ENCODE results near the gene CAMK1D.

GRCh38 chr10:12344375-12345110 lies 4.8 kb upstream of the CAMK1D start:
- TF ChIP-seq PBX3 (IDR thresholded peaks at IDR 0.05) = no peak
- no peak for TF ChIP-seq KDM1A (IDR thresholded peaks at IDR 0.05; ENCODE audit: low read depth)
- no peak for TF ChIP-seq POLR2A (IDR thresholded peaks at IDR 0.05; ENCODE audit: low read length)
- TF ChIP-seq, protein P1, sequence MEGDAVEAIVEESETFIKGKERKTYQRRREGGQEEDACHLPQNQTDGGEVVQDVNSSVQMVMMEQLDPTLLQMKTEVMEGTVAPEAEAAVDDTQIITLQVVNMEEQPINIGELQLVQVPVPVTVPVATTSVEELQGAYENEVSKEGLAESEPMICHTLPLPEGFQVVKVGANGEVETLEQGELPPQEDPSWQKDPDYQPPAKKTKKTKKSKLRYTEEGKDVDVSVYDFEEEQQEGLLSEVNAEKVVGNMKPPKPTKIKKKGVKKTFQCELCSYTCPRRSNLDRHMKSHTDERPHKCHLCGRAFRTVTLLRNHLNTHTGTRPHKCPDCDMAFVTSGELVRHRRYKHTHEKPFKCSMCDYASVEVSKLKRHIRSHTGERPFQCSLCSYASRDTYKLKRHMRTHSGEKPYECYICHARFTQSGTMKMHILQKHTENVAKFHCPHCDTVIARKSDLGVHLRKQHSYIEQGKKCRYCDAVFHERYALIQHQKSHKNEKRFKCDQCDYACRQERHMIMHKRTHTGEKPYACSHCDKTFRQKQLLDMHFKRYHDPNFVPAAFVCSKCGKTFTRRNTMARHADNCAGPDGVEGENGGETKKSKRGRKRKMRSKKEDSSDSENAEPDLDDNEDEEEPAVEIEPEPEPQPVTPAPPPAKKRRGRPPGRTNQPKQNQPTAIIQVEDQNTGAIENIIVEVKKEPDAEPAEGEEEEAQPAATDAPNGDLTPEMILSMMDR (IDR thresholded peaks at IDR 0.05) = no peak
- no peak for TF ChIP-seq RAD21 (conservative IDR thresholded peaks at IDR 0.05 in 1 of 2, IDR thresholded peaks at IDR 0.05 in 1 of 2)
- no peak for TF ChIP-seq SMC3 (IDR thresholded peaks at IDR 0.05)
- no peak for TF ChIP-seq ESRRA (IDR thresholded peaks at IDR 0.05; ENCODE audit: borderline replicate concordance, low read length)
- TF ChIP-seq, protein P2, sequence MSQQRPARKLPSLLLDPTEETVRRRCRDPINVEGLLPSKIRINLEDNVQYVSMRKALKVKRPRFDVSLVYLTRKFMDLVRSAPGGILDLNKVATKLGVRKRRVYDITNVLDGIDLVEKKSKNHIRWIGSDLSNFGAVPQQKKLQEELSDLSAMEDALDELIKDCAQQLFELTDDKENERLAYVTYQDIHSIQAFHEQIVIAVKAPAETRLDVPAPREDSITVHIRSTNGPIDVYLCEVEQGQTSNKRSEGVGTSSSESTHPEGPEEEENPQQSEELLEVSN (IDR thresholded peaks at IDR 0.05; ENCODE audit: borderline replicate concordance, low read depth) = no peak
- no peak for TF ChIP-seq CBX8 (IDR thresholded peaks at IDR 0.05)
- TF ChIP-seq, protein P3, sequence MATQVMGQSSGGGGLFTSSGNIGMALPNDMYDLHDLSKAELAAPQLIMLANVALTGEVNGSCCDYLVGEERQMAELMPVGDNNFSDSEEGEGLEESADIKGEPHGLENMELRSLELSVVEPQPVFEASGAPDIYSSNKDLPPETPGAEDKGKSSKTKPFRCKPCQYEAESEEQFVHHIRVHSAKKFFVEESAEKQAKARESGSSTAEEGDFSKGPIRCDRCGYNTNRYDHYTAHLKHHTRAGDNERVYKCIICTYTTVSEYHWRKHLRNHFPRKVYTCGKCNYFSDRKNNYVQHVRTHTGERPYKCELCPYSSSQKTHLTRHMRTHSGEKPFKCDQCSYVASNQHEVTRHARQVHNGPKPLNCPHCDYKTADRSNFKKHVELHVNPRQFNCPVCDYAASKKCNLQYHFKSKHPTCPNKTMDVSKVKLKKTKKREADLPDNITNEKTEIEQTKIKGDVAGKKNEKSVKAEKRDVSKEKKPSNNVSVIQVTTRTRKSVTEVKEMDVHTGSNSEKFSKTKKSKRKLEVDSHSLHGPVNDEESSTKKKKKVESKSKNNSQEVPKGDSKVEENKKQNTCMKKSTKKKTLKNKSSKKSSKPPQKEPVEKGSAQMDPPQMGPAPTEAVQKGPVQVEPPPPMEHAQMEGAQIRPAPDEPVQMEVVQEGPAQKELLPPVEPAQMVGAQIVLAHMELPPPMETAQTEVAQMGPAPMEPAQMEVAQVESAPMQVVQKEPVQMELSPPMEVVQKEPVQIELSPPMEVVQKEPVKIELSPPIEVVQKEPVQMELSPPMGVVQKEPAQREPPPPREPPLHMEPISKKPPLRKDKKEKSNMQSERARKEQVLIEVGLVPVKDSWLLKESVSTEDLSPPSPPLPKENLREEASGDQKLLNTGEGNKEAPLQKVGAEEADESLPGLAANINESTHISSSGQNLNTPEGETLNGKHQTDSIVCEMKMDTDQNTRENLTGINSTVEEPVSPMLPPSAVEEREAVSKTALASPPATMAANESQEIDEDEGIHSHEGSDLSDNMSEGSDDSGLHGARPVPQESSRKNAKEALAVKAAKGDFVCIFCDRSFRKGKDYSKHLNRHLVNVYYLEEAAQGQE (IDR thresholded peaks at IDR 0.05) = no peak
- TF ChIP-seq EP300 (IDR thresholded peaks at IDR 0.05) = no peak
- TF ChIP-seq HEYL (CRISPR knock-in tag; IDR thresholded peaks at IDR 0.05) = no peak
